ENCODE results near the gene ARHGAP24. TPM values are rescaled to one million over a fixed set of nuclear protein-coding genes. Genes with fewer than 3 reads are reported as not detected.

ARHGAP24 gene
- total RNA-seq = 10 to 100 TPM; 54.8 to 88.6 (median 62.6) TPM

DNA sequence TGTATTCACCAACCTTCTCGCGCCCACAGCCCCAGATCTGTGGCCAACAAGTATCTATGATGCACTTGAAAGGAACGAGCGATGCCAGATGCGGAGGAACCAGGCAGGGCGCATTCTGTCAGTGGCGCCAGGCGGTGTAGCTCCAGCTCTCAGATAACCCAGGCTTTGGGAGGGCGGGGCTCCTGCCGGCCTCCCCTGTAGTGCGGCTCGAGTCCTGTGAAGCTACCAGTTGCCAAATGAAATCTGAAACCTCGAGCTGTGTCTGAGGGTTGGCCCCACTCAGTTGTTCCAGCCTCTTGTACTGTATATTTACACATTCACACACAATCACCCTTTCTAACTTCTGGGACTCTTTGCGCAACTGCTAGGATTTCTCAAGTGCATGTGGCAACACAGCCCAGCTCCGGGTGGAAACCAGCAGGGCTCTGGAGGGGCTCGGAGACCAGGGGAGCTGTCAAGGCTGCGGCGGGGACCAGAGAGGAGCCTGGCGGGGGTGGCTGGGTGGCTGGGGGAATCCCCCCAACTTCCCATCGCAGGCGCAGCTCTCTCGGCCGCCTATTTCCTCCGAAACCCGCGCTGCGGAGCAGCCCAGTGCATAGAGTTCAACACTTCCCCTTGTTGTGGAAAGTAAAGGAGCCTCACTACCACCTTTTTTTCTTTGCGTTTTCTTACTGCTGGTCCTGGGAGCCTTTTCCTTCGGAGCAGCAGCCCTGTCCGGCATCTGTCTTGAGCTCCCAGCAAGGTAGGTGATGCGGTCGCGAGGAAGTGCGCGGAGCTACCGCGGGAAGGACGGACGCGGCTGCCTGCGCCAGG is at the start of gene ARHGAP24:
Gene ARHGAP24 (plus strand): TSS at position 333 of the 813 bp plus-strand sequence.
- TF ChIP-seq, protein P1, sequence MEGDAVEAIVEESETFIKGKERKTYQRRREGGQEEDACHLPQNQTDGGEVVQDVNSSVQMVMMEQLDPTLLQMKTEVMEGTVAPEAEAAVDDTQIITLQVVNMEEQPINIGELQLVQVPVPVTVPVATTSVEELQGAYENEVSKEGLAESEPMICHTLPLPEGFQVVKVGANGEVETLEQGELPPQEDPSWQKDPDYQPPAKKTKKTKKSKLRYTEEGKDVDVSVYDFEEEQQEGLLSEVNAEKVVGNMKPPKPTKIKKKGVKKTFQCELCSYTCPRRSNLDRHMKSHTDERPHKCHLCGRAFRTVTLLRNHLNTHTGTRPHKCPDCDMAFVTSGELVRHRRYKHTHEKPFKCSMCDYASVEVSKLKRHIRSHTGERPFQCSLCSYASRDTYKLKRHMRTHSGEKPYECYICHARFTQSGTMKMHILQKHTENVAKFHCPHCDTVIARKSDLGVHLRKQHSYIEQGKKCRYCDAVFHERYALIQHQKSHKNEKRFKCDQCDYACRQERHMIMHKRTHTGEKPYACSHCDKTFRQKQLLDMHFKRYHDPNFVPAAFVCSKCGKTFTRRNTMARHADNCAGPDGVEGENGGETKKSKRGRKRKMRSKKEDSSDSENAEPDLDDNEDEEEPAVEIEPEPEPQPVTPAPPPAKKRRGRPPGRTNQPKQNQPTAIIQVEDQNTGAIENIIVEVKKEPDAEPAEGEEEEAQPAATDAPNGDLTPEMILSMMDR (IDR thresholded peaks at IDR 0.05; ENCODE audit: low read depth) = no peak

DNA sequence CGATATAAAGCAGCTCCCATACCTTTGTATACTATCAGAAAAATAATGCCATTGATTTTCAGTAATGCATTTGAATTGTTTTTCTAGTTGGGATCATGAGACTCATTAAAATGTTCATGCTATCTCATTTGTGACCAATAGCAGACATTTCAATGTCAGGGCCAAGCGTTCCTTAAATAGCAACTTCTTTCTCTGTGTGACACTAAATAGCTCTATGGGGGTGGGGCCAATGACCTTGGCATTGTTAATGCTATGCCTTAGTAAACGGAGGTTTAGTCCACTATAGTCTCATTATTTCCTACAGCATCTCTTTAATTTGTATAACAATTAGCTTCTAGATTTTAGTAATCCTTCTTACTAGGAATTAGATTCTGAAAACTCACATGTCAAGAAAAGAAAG is 48.6 kb upstream of the ARHGAP24 start:
- TF ChIP-seq, protein P1 (IDR thresholded peaks at IDR 0.05; ENCODE audit: low read depth) = no peak

DNA sequence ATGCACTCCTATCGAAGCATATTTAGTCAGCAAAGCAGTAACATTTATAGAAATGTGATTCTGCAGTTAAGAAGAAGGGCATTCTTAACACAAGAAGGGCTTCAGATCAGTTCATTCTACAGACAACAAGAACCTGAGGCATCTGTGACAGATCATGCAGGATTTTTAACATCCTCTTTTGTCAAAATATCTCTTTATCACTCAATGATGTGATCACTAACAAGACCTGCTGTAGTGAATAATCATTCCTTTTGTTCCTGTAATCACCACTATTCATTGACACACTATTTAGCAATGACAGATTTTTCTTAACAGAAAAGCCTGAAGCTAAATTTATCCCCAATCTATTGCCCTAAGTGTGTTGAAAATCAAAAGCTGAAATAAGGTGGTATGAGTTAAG is 47.8 kb upstream of the ARHGAP24 start:
- TF ChIP-seq, protein P1 (IDR thresholded peaks at IDR 0.05; ENCODE audit: low read depth) = no peak

DNA sequence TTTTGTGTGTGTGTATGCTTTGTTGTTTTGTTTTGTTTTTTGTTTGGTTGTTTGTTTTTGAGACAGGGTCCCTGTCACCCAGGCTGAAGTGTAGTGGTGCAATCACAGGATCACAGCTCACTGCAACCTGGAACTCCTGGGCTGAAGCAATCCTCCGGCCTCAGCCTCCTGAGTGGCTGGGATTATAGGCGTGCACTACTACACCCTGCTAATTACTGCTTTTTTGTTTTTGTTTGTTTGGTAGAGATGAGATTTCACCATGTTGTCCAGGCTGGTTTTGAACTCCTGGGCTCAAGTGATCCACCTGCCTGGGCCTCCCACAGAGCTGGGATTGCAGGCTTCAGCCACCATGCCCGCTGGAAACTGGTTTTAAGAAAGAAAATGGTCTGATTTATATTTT is 44.7 kb upstream of the ARHGAP24 start:
- TF ChIP-seq, protein P1 (IDR thresholded peaks at IDR 0.05; ENCODE audit: low read depth) = no peak

DNA sequence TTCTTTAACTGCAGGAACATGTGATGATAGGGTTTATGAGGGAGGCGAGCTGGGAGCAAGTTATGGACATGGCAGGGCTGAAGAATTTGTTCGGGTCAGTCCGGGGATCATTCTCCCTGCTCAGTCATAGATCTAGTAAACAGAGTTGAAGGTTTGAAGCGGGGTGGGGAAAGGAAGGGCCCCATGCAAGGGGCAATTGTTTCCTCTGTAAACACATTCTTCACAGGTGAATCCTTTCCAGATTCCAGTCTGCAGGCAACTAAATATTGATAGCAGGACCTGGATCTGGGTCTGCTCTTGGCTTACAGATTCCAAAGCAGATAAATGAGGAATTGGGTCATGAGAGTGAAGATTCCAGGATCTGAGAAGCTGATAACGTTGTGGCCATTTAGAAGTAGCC is 44.3 kb upstream of the ARHGAP24 start:
- TF ChIP-seq, protein P1 (IDR thresholded peaks at IDR 0.05; ENCODE audit: low read depth) = no peak

DNA sequence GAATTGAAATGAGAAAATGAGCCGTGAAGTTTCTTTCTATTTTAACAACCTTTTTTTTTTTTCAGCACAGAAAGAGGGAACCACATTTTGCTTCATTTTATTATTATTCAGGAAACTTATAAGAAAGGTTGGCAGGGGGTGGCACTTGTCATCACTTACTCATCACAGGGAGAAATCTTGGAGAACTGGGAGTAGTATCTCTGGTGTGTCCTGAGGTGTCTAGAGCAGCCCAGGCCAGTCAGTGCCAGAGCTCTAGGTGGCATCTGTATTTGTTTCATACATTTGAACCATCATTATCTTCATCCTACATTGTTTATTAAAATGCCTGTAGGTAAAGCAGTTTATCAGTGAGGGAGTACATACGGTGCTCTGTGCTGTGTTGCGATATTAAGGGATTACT is 43.8 kb upstream of the ARHGAP24 start:
- TF ChIP-seq, protein P1 (IDR thresholded peaks at IDR 0.05; ENCODE audit: low read depth) = no peak

DNA sequence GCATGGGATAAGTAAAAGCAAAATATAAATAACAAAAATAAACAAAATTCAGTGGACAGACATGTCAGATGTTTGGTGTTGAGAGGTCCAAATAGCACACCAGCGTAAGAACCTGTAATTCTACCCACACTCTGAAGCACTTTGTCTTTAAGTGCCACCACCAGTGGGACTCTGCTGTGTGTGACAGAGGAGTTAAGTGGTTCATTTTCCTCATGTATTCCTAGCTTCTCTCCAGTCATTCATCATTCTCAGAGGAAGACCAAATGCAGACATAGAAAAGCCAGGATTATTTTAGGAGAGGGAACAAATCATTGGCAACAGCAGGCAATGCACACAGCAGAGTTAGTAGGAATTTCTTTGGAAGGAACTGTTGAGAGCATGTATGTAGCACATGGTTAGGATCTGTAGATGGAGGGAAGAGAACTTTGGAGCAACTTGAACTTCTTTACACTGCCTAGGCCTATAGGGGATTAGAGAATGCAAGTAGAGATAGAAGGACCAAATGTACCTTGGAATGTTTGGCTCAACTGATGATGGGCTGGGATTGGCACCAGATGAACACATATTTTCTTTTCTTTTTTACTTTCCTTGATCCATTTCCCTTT is 43.0 kb upstream of the ARHGAP24 start:
- TF ChIP-seq, protein P1 (IDR thresholded peaks at IDR 0.05; ENCODE audit: low read depth) = no peak

Data from subcutaneous adipose tissue (tissue), 4 donors.